ENCODE data around the gene ACRBP.

ACRBP gene

DNA sequence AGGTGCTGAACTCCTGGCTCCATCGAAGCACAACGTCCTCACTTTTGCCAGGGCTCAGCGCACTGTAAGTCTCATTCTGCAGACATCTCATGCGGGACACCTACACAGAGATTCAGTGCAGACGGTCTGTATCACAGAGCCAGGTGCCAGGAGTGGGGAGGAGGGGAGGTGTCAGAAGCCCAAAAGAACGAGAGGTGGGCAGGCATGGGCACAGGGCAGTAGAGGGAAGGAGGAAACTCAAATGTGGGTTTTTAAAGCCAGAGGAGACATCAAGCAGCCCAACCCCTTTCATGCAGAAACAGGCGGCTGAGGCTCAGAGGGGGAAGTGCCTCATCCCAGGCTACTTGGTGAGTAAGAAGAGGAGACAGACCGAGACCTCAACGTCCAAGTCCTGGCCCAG lies 8.9 kb downstream of the ACRBP start:
- ATAC-seq, result no peak
- TF ChIP-seq, protein P1, sequence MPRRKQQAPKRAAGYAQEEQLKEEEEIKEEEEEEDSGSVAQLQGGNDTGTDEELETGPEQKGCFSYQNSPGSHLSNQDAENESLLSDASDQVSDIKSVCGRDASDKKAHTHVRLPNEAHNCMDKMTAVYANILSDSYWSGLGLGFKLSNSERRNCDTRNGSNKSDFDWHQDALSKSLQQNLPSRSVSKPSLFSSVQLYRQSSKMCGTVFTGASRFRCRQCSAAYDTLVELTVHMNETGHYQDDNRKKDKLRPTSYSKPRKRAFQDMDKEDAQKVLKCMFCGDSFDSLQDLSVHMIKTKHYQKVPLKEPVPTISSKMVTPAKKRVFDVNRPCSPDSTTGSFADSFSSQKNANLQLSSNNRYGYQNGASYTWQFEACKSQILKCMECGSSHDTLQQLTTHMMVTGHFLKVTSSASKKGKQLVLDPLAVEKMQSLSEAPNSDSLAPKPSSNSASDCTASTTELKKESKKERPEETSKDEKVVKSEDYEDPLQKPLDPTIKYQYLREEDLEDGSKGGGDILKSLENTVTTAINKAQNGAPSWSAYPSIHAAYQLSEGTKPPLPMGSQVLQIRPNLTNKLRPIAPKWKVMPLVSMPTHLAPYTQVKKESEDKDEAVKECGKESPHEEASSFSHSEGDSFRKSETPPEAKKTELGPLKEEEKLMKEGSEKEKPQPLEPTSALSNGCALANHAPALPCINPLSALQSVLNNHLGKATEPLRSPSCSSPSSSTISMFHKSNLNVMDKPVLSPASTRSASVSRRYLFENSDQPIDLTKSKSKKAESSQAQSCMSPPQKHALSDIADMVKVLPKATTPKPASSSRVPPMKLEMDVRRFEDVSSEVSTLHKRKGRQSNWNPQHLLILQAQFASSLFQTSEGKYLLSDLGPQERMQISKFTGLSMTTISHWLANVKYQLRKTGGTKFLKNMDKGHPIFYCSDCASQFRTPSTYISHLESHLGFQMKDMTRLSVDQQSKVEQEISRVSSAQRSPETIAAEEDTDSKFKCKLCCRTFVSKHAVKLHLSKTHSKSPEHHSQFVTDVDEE (CRISPR knock-in tag; IDR thresholded peaks at IDR 0.05), result no peak
- TF ChIP-seq ZFP30 (CRISPR knock-in tag; IDR thresholded peaks at IDR 0.05) (no peak), OSR1 (CRISPR knock-in tag; IDR thresholded peaks at IDR 0.05) (no peak), CSDC2 (CRISPR knock-in tag; IDR thresholded peaks at IDR 0.05) (no peak), BACH2 (CRISPR knock-in tag; IDR thresholded peaks at IDR 0.05; ENCODE audit: borderline replicate concordance) (no peak)

DNA sequence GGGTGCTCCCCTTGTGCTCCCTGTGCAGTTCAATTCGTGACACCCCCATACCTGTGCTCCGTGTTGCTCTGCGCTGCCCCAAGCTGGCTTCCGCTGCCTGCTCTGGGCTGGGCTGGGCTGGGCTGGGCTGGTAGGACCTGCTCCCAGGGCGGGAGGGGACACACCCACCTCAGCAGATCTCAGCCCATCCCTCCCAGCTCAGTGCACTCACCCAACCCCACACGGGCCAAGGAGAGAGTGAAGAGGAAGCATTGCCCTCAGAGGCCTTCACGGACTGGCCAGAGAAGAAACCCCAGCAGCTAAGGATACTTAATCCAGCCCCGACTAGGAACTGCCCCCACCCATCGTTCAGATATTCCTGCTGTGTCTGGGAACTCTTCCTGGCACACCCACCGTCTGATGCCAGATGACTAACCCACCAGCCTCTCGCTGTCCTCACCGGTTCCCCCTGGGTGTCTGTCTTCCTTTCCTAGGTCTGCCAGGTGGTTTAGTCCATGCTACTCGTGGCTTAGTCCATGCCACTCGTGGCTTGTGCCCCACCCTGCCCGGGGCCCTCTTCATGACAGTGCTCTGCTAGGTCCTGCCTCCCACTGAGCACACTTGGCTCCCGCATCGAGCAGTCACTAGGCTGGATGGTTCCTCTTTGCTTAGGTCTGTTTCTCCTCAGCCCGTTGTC lies 11.2 kb downstream of the ACRBP start, which contains the start of gene LPAR5:
Gene LPAR5, minus strand, starts transcription at position 104 of the 676 bp plus-strand sequence. CDS start 14,711 bp downstream, outside the sequence.
- TF ChIP-seq, protein P2, sequence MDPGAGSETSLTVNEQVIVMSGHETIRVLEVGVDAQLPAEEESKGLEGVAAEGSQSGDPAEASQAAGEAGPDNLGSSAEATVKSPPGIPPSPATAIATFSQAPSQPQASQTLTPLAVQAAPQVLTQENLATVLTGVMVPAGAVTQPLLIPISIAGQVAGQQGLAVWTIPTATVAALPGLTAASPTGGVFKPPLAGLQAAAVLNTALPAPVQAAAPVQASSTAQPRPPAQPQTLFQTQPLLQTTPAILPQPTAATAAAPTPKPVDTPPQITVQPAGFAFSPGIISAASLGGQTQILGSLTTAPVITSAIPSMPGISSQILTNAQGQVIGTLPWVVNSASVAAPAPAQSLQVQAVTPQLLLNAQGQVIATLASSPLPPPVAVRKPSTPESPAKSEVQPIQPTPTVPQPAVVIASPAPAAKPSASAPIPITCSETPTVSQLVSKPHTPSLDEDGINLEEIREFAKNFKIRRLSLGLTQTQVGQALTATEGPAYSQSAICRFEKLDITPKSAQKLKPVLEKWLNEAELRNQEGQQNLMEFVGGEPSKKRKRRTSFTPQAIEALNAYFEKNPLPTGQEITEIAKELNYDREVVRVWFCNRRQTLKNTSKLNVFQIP (CRISPR knock-in tag; IDR thresholded peaks at IDR 0.05; ENCODE audit: borderline replicate concordance, low read depth), result no peak
- TF ChIP-seq, protein P3, sequence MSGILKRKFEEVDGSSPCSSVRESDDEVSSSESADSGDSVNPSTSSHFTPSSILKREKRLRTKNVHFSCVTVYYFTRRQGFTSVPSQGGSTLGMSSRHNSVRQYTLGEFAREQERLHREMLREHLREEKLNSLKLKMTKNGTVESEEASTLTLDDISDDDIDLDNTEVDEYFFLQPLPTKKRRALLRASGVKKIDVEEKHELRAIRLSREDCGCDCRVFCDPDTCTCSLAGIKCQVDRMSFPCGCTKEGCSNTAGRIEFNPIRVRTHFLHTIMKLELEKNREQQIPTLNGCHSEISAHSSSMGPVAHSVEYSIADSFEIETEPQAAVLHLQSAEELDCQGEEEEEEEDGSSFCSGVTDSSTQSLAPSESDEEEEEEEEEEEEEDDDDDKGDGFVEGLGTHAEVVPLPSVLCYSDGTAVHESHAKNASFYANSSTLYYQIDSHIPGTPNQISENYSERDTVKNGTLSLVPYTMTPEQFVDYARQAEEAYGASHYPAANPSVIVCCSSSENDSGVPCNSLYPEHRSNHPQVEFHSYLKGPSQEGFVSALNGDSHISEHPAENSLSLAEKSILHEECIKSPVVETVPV (CRISPR knock-in tag; IDR thresholded peaks at IDR 0.05), result no peak
- TF ChIP-seq PPARA (CRISPR knock-in tag; IDR thresholded peaks at IDR 0.05; ENCODE audit: borderline replicate concordance) (no peak), ZNF70 (CRISPR knock-in tag; IDR thresholded peaks at IDR 0.05) (no peak), ISL1 (CRISPR knock-in tag; IDR thresholded peaks at IDR 0.05) (no peak), ZNF8 (CRISPR knock-in tag; IDR thresholded peaks at IDR 0.05) (no peak), BACH2 (CRISPR knock-in tag; IDR thresholded peaks at IDR 0.05; ENCODE audit: borderline replicate concordance) (no peak), ESRRG (CRISPR knock-in tag; IDR thresholded peaks at IDR 0.05) (no peak), SNAI2 (CRISPR knock-in tag; IDR thresholded peaks at IDR 0.05) (no peak), GLIS3 (CRISPR knock-in tag; IDR thresholded peaks at IDR 0.05) (no peak)
- TF ChIP-seq, protein P1 (CRISPR knock-in tag; IDR thresholded peaks at IDR 0.05), result no peak
- peak; percentile 16 for ATAC-seq

DNA sequence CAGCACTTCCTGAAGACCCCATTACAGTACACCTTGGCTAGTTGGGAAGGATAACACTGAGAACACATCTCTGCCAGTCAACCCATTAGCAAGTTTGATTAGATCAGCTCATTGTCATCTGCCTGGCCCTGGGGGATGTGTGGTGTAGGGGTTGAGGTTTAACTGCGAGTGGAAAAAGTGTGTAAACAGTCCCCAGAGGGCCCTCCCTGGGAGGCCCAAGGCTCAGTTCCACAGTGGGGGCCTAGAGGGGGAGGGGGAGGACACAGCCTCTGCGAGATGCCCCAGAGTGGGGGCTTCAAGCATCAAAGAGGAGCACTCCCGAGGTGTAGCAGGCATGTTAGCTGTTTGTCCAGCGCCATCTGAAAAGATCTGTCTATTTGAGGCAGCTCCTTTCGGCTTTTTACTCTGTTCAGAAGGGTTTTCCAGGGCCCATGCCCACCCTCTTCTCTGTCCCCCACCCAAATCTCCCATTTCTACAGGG lies 11.8 kb downstream of the ACRBP start:
- TF ChIP-seq ESRRG (CRISPR knock-in tag; IDR thresholded peaks at IDR 0.05) (no peak), PPARA (CRISPR knock-in tag; IDR thresholded peaks at IDR 0.05; ENCODE audit: borderline replicate concordance) (no peak), ZC3H10 (CRISPR knock-in tag; IDR thresholded peaks at IDR 0.05) (no peak), TCF4 (CRISPR knock-in tag; IDR thresholded peaks at IDR 0.05; ENCODE audit: borderline replicate concordance) (no peak)
- TF ChIP-seq, protein P2 (CRISPR knock-in tag; IDR thresholded peaks at IDR 0.05; ENCODE audit: borderline replicate concordance, low read depth), result no peak
- no peak for ATAC-seq

Measured in SK-N-SH treated with all-trans-retinoic acid at 6 μM for 48 hours (cell line).